Bronchial smooth muscle cell (primary cell): ENCODE results near the gene DENND5B. TPM values are rescaled to one million over a fixed set of nuclear protein-coding genes. Genes with fewer than 3 reads are reported as not detected.

Experiments
- total RNA-seq: library from RNA; depleted of rRNA; stranded (reverse); fragments of >200 nt; gene quantifications from 2 replicates; pipeline ENCODE4 v1.2.1, GENCODE V29; 2014

Gene DENND5B
- 6.5 and 6.8 TPM in 2 replicates for total RNA-seq

DNA sequence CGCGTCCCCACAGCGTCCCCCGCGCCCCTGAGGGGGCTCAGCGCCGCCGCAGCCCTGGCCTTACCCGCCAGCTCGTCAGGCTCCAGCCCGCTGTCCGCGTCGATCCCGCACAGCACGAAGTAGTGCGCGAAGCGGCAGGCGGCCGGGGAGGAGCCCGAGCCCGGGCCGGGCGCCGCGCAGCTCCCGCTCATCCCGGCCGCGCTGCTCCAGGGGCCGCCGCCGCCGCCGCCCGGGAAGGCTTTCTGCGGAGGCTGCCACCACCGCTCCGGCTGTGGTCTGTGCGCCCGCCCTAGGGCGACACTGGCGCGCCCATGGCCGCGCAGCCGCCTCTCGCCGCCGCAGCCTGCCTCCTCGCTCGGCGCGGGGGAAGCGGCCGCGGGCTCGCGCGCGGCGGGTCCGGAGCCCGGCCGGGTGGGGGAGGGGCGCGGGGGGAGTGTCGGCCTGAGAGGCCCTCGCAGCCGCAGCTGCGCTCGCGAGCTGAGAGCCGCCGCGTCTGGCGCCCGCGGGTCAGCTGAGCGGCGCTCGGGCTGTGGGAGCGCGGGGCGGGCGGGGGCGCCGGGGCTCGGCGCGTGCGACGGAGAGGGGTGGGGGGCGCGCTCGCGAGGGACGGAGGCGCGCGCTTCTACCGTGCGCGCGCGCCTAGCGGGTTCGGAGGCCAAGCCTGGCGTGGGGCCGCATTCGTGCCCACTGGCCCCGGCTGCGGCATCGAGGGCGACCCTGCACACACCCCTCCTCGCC is at the start of gene DENND5B:
Gene DENND5B, minus strand, starts transcription at position 495 of the 738 bp plus-strand sequence. Its CDS starts 304 bp downstream, at position 191.

Other genes with a start within 250 kb of the DENND5B start
- gene ETFBKMT, start 68.6 kb upstream of the DENND5B start, total RNA-seq, result 3.6 and 3.9 TPM in 2 replicates
- 6.8 and 9.5 TPM in 2 replicates for gene AMN1, start 137.9 kb upstream of the DENND5B start, total RNA-seq